GM21529 (cell line): ENCODE results near the gene TAMM41.
"Not testable (repeated sequence)": the region's sequence is repeated elsewhere in the genome, so short reads cannot be mapped to it uniquely, and the experiment has no call there.

Source experiments
- ATAC-seq: cut with Tn5 transposase; IDR thresholded peaks from one replicate; pipeline ENCODE4 v1.9.1; 2021; ENCODE audit not compliant: unreplicated experiment

The TAMM41 gene

GRCh38 chr3:11815111-11815510 is 31.6 kb downstream of the TAMM41 start:
- ATAC-seq, result no peak

DNA sequence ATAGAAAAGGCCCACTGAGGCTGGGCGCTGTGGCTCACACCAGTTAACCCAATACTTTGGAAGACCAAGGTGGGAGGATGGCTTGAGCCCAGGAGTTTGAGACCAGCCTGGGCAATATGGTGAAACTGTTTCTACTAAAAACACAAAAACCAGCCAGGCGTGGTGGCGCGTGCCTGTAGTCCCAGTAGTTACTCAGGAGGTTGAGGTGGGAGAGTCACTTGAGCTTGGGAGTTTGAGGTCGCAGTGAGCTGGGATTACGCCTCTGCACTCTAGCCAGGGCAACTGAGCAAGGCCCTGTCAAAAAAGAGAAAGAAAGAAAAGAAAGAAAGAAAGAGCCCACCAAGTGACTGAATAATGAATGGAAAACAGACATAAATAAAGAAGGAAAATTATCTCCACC is 32.0 kb downstream of the TAMM41 start:
- ATAC-seq, result no peak

DNA sequence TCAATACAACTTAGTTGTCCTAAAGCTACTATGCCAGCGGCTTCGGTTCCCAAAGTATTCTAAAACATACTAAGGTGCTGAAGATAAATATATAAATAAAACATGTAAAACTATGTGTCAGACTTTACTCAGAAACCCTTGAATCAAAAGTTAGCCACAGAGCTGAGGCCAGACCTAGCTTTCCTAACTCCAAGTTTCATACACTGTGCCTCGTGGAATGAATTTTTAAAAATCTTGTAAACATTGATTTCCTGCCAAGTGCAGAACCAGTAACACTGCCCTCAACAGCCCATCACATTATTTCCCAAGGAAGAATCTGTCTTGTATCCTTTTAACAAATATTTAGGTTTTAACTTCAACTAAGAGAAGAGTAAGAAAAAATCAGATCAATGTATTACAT is 36.4 kb downstream of the TAMM41 start:
- ATAC-seq, result no peak

DNA sequence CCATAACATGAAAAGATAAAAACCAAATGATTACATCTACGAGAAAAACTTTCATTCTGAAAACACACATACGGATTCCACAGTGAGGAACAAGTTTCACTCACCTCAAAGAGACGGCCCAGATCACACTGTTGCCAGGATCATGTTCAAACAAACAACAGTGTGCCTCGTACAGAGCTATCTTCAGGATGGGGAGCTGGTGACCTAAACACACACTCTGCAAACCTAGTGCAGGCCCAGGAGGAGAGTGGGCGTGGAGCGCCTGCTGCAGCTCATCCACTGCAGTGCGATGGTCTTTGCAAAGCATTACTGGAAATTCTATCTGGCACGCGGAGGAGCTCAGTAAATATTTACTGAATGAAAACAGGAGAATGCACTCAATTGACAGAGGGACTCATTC is 38.5 kb downstream of the TAMM41 start:
- no peak for ATAC-seq

- no peak for ATAC-seq
Observed at GRCh38 chr3:11807686-11808085, 39.0 kb downstream of the TAMM41 start.

DNA sequence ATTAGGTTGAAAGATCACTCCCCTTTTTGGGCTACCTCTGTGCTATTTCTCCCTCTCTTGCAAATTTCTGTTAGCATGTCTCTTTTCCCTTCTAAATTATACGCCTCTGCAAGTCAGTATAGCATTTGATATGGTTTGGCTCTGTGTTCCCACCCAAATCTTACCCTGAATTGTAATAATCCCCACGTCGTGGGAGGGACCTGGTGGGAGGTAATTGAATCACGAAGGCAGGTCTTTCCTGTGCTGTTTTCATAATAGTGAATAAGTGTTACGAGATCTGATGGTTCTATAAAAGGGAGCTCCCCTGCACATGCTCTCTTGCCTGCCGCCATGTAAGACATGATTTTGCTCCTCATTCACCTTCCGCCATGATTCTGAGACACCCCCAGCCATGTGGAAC is 41.0 kb downstream of the TAMM41 start:
- ATAC-seq, result no peak

GRCh38 chr3:11803977-11804892 is 42.5 kb downstream of the TAMM41 start:
- peak; percentile 69 for ATAC-seq

- ATAC-seq, result no peak
Observed at GRCh38 chr3:11799791-11800190, 46.9 kb downstream of the TAMM41 start.

DNA sequence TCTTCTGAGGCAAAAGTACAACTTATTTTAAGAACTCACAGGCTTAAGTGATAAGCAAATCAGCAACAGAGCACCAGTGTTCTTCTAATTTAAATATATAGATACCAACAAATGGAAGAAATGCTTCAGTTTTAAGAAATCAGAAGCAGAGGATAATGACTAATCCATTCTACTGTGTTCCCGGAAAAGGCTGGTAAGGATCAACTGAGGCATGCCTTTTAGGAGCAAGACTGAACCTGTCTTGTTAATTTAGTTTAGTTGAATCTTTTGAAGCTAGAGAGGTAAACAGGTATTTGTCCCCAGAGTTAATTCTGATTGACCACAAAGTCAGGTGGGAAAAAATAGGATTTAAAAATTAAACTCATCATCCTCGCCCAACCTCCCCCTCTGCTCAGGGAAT is 51.8 kb downstream of the TAMM41 start:
- no peak for ATAC-seq

DNA sequence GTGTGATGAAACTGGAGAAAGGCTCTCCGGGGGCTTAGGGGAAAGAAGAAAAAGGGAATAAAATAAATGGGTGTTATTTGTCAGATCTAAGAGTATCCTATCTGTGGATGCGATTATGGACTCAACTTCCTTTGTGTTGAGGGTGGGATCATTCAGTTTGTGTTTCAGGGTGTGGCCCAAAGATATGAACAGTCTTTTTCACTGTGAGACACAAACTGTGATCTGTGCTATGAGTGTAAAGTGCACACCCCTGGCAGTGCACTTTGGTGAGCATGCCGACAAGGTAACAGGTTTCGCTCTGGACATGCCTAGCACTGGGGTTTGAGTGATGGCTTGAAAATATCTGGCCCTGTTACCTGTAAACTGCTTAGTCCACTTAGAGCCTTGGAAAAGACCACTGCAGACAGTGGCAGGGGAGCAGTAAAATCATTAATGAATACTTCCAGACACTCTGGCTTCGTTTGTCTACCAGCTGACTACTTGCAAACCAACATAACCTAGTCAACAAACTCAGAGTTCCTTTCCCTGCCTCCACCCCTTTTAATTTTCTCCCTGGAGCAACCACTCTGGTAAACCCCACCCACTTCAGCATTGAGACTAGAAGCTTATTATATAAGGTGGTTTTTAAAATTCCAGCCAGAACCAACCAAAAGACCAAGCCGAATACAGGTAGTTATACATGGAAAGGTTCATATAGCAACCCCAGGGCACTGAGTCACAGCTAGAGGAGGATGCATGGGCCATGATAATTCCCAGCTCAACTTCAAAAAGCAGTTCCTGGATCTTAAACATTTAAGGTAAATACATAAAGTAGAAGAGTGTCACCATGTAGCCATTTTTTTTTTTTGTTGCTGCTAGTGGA is 55.1 kb downstream of the TAMM41 start:
- no peak for ATAC-seq

- no peak for ATAC-seq
Observed at GRCh38 chr3:11789412-11789811, 57.3 kb downstream of the TAMM41 start.

- no peak for ATAC-seq
Observed at GRCh38 chr3:11784971-11785377, 61.7 kb downstream of the TAMM41 start.

DNA sequence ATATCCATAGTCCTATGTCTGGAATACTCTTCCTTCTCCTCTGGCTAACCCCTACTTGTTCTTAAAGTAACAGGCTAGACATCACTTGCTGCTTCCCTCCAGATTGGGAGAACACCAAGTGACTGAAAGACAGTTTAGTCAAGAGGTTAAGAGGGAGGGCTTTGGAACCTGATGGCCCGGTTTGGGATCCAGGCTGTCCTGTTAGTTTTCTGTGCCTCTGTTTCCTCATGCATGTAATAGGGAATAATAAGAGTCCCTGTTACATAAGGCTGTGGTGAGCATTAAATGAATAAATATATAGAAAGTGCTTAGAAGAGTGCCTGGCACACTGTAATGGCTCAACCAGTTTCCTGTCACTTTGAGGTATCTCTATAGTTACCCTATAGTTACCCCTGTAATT is 66.3 kb downstream of the TAMM41 start:
- no peak for ATAC-seq

DNA sequence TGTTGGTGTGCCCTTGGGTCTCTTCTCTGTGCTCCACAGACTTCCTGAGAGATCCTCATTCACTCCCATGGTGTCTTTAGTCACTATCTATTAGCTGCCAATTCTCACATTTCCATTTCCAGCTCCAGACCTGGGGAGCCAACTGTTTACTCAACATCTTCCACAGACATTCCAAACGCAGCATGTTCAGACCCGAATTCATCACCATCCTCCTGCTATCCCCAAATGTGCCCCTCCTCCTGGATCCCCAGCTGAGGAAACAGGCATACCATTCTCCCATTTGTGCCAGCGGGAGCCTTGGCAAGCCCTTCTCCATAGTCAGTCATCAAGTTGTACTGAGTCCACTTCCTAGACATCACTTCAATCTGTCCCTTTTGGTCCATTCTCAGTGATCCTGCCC is 67.1 kb downstream of the TAMM41 start:
- no peak for ATAC-seq

DNA sequence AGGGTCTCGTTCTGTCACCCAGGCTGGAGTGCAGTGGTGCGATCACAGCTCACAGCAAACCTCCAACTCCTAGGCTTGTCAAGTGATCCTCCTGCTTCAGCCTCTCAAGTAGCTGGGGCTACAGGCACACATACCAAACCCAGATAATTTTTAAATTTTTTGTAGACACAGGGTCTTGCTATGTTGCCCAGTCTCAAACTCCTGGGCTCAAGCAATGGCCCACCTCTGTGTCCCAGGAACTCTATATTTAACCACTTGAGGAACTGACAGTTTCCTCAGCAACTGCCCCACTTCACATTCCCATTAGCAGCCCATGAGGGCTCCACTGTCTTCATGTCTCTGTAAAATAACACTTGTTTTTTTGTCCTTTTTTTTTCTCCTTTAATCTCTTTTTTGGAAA is 68.4 kb downstream of the TAMM41 start:
- no peak for ATAC-seq

GRCh38 chr3:11776346-11776745 is 70.3 kb downstream of the TAMM41 start:
- ATAC-seq, result no peak

DNA sequence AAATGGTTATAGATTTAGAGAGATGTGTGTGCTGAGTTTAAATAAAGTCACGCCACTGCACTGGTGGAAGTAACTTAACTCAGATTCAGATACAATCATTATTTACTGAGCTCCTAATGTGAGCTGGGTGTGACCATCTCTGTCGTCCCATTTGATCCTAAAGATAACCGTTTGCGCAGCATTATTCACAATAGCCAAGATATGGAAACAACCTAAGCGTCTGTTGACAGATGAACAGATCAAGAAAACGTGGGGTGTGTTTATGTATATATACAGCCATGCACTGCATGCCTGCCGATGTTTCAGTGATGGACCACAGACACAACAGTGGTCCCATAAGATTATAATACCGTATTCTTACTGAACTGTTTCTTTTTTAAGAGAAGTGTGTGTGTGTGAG is 71.2 kb downstream of the TAMM41 start:
- no peak for ATAC-seq

DNA sequence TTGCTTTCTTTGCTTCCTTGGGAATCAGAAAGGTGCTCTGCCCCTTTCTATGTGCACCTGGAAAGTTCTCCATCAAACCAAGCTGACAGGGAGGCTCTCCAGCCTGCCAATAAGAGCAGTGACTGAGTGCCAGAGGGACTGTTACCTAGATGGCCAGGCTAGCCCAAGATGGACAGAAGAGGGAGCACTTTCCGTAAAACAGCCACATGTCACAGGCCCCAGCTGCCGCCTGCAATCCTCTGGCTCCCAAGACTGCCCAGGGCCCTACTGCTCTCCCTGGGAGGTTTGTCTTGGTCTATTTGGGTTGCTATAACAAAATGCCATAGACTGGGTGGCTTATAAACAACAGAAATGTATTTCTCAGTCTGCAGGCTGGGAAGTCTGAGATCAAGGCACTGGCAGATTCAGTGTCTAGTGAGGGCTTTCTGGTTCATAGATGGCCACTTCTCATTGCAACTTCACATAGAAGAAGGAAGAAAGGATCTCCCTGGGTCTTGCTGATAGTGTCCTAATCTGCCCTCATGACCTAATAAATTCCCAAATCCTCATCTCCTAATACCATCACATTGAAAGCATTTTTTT is 72.3 kb downstream of the TAMM41 start:
- no peak for ATAC-seq

- not testable (repeated sequence) for ATAC-seq
Observed at GRCh38 chr3:11771931-11772330, 74.8 kb downstream of the TAMM41 start.

DNA sequence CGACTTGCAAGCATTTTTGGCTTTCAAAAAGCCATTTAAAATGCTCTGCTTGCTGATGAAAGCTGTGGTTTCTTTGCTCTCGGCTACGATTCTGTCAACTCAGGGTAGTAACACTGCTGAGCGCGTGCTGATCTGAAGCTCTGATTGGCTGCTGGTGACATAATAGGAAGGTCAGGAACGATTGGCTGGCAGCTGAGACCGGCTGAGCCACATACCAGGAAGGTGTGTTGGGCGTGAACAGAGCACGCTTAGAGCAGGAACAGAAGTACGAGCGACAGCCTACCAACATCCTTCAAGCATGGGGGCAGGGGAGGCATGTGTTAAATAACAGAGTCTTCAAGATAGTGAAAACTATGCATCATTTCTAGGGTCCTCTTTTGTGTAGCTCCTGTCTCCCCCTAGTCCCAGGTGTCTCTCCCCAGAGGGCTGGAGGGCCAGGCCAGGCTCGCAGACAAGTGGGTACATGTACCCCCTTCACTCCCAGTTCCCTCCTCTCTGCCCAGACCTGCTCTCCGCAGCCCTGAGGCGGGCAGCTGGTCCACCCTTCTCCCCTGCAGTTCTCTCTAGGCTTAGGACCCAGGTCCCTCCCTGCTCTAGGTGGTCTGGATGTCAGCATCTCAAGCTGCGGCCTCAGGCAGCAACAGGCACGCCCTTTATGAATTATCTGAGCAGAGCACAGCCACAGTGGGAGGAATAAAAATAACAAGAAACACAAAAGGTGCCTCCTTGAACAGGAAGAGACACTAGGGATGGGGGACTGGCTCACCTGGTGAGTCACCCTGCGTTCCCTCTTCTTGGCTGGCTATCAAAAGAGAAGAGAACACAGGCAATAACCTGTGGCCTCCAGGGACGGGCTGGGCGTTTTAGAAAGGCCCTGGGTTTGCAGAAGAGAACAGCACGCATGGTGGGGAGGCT is 76.0 kb downstream of the TAMM41 start:
- peak; percentile 99 for ATAC-seq
